Nephron progenitor cell (in vitro differentiated cells): ENCODE measurements around the gene KRTAP3-1.

Experiments
- DNase-seq: peaks from one replicate; pipeline ENCODE4 v3.0.0; 2021
- H3K27ac Mint-ChIP-seq: 2 replicates; pipeline ENCODE4 v1.8.0; 2021; ENCODE audit warnings: mild to moderate bottlenecking, moderate library complexity, mixed read lengths
- H3K27me3 Mint-ChIP-seq: 2 replicates; pipeline ENCODE4 v1.8.0; 2021; ENCODE audit warnings: mild to moderate bottlenecking, low read depth, mixed read lengths; ENCODE audit not compliant: poor library complexity
- H3K36me3 Mint-ChIP-seq: 2 replicates; pipeline ENCODE4 v1.8.0; 2021; ENCODE audit warnings: low read depth, mixed read lengths
- H3K4me1 Mint-ChIP-seq: 2 replicates; pipeline ENCODE4 v1.8.0; 2021; ENCODE audit warnings: mixed read lengths
- H3K4me3 Mint-ChIP-seq: 2 replicates; pipeline ENCODE4 v1.8.0; 2021; ENCODE audit warnings: mild to moderate bottlenecking, moderate library complexity, mixed read lengths
- H3K9me3 Mint-ChIP-seq: 2 replicates; pipeline ENCODE4 v1.8.0; 2021; ENCODE audit warnings: mild to moderate bottlenecking, moderate library complexity, mixed read lengths
- CTCF ChIP-seq: fragments of 200-600 bp; sonication (generic); IDR thresholded peaks from 2 replicates; pipeline ENCODE4 v1.5.0; 2021; ENCODE audit warnings: antibody characterized with exemption

KRTAP3-1 gene

GRCh38 chr17:40997361-40997760 is 11.6 kb downstream of the KRTAP3-1 start:
- no peak for TF ChIP-seq CTCF
- no peak for DNase-seq
- H3K36me3 Mint-ChIP-seq = no peaks in the 10 kb centered on the region
- peaks cover 15% of the 10 kb centered on the region for H3K4me1 Mint-ChIP-seq
- no peak overlapping the region for H3K27ac Mint-ChIP-seq
- H3K27me3 Mint-ChIP-seq = peaks cover 2% of the 10 kb centered on the region
- H3K4me3 Mint-ChIP-seq = no peak overlapping the region
- no peaks in the 10 kb centered on the region for H3K9me3 Mint-ChIP-seq

GRCh38 chr17:40996829-40997228 is 12.1 kb downstream of the KRTAP3-1 start:
- H3K36me3 Mint-ChIP-seq = no peaks in the 10 kb centered on the region
- no peak for DNase-seq
- H3K9me3 Mint-ChIP-seq = no peaks in the 10 kb centered on the region
- TF ChIP-seq CTCF = no peak
- H3K27me3 Mint-ChIP-seq = no peaks in the 10 kb centered on the region
- peaks cover 17% of the 10 kb centered on the region for H3K4me1 Mint-ChIP-seq
- no peak overlapping the region for H3K4me3 Mint-ChIP-seq
- no peak overlapping the region for H3K27ac Mint-ChIP-seq

- Mint-ChIP-seq H3K9me3 (peaks cover 5% of the 10 kb centered on the region), H3K4me1 (peaks cover 17% of the 10 kb centered on the region), H3K27me3 (no peaks in the 10 kb centered on the region), H3K36me3 (no peaks in the 10 kb centered on the region), H3K4me3 (no peak overlapping the region), H3K27ac (no peak overlapping the region)
- TF ChIP-seq CTCF = no peak
- DNase-seq = no peak
These were observed 13.8 kb downstream of the KRTAP3-1 start for GRCh38 chr17:40995116-40995515.

- peaks cover 5% of the 10 kb centered on the region for H3K9me3 Mint-ChIP-seq
- no peaks in the 10 kb centered on the region for H3K36me3 Mint-ChIP-seq
- H3K4me1 Mint-ChIP-seq = peaks cover 17% of the 10 kb centered on the region
- peak within 1 kb of the TSS; percentile 31 for H3K27ac Mint-ChIP-seq
- TF ChIP-seq CTCF = no peak
- no peak within 1 kb of the TSS for H3K4me3 Mint-ChIP-seq
- no peak for DNase-seq
- H3K27me3 Mint-ChIP-seq = no peaks in the 10 kb centered on the region
These were observed 15.1 kb downstream of the KRTAP3-1 start, which contains the start of gene KRTAP3-3 for GRCh38 chr17:40993839-40994238. Gene KRTAP3-3 (minus strand): TSS chr17:40994164. CDS start chr17:40994097, 67 bp downstream.

- no peak for DNase-seq
- H3K36me3 Mint-ChIP-seq = no peaks in the 10 kb centered on the region
- no peak overlapping the region for H3K27ac Mint-ChIP-seq
- H3K4me1 Mint-ChIP-seq = peaks cover 17% of the 10 kb centered on the region
- no peak overlapping the region for H3K4me3 Mint-ChIP-seq
- no peaks in the 10 kb centered on the region for H3K27me3 Mint-ChIP-seq
- no peak for TF ChIP-seq CTCF
- peaks cover 5% of the 10 kb centered on the region for H3K9me3 Mint-ChIP-seq
These were observed 15.8 kb downstream of the KRTAP3-1 start for GRCh38 chr17:40993084-40993483.

- Mint-ChIP-seq H3K27ac (no peak overlapping the region), H3K27me3 (no peaks in the 10 kb centered on the region), H3K9me3 (peaks cover 5% of the 10 kb centered on the region), H3K4me3 (no peak overlapping the region), H3K4me1 (peaks cover 19% of the 10 kb centered on the region), H3K36me3 (no peaks in the 10 kb centered on the region)
- no peak for TF ChIP-seq CTCF
- no peak for DNase-seq
These were observed 16.3 kb downstream of the KRTAP3-1 start for GRCh38 chr17:40992666-40993065.
